A549 (cell line): ENCODE results near the gene SMARCAL1. TPM values are rescaled to one million over a fixed set of nuclear protein-coding genes. Genes with fewer than 3 reads are reported as not detected.

Experiments
- ATAC-seq, 2 experiments: fragments of 200-7000 bp in 1 of 2; fragments of >200 bp in 1 of 2; cut with Nextera tagmentation in 1 of 2; cut with Tn5 transposase in 1 of 2; 3 replicates each; pipeline versions ENCODE4 v1.8.0 to v1.9.1; 2018 to 2020; ENCODE audit warnings: mild to moderate bottlenecking in 1 of 2, moderate library complexity in 1 of 2
- CTCF ChIA-PET: fragments of 300-600 bp; sonication (Branson Sonifier 250); formaldehyde crosslinking; extraction: SDS; loops from one replicate; lab custom pipeline; 2021; ENCODE audit warnings: antibody characterized with exemption, inconsistent platforms; lab: Yijun Ruan, JAX
- POLR2A ChIA-PET: fragments of 350-600 bp; formaldehyde crosslinking; extraction: SDS; loops from one replicate; lab custom pipeline; 2021; ENCODE audit warnings: antibody characterized with exemption, inconsistent platforms; lab: Yijun Ruan, JAX
- DNase-seq, 2 experiments: peaks; one replicate each; pipeline versions ENCODE4 v3.0.0 to v3.0.0-alpha.2; 2011 to 2016; ENCODE audit warnings: low read depth in 1 of 2, low spot score in 1 of 2
- FAIRE-seq: peaks from 2 replicates; lab custom pipeline; 2011; peaks lifted over from hg19 to GRCh38; lab: Jason Lieb, UNC
- H3K27ac ChIP-seq, 2 experiments: fragments of >200 bp; sonication (Bioruptor Twin); formaldehyde crosslinking; 3 replicates each; pipeline ENCODE4 v1.5.1; 2016 to 2017
- H3K4me1 ChIP-seq: fragments of >200 bp; sonication (Bioruptor Twin); formaldehyde crosslinking; 3 replicates; pipeline ENCODE4 v1.6.1; 2016
- H3K4me2 ChIP-seq: fragments of >200 bp; sonication (Bioruptor Twin); formaldehyde crosslinking; 3 replicates; pipeline ENCODE4 v1.6.1; 2016
- H3K4me3 ChIP-seq: fragments of >200 bp; sonication (Bioruptor Twin); formaldehyde crosslinking; 3 replicates; pipeline ENCODE4 v1.5.1; 2016
- H3K9me3 ChIP-seq: fragments of >200 bp; sonication (Bioruptor Twin); formaldehyde crosslinking; 3 replicates; pipeline ENCODE4 v1.6.1; 2016
- CBX2 ChIP-seq: fragments of 200-600 bp; sonication (generic); IDR thresholded peaks from 2 replicates; pipeline ENCODE4 v1.6.1; 2016; ENCODE audit warnings: low read depth, mild to moderate bottlenecking, borderline replicate concordance
- EHMT2 ChIP-seq: fragments of 200-600 bp; sonication (generic); IDR thresholded peaks from 2 replicates; pipeline ENCODE4 v1.6.1; 2016; ENCODE audit warnings: antibody characterized with exemption, low read depth, mild to moderate bottlenecking, moderate library complexity
- EP300 ChIP-seq, 2 experiments: fragments of >200 bp; sonication (Bioruptor Twin); formaldehyde crosslinking; IDR thresholded peaks; 2 replicates in 1 of 2; 3 replicates in 1 of 2; pipeline ENCODE4 v1.6.1; 2016 to 2017
- FOSB ChIP-seq: fragments of 250-450 bp; sonication (Bioruptor Pico); IDR thresholded peaks from 2 replicates; pipeline ENCODE4 v1.5.0; 2020; ENCODE audit warnings: mild to moderate bottlenecking, moderate library complexity
- HDAC2 ChIP-seq: fragments of 200-600 bp; sonication (generic); IDR thresholded peaks from 2 replicates; pipeline ENCODE4 v1.6.1; 2016
- JUN ChIP-seq, 2 experiments: fragments of >200 bp; sonication (Bioruptor Twin); formaldehyde crosslinking; IDR thresholded peaks; 2 replicates in 1 of 2; 3 replicates in 1 of 2; pipeline ENCODE4 v1.6.1; 2016 to 2017
- JUNB ChIP-seq: fragments of >200 bp; sonication (Bioruptor Twin); formaldehyde crosslinking; IDR thresholded peaks from 2 replicates; pipeline ENCODE4 v1.6.1; 2016
- MAFK ChIP-seq: fragments of 450-650 bp; IDR thresholded peaks from 2 replicates; pipeline ENCODE4 v1.6.1; 2014; ENCODE audit not compliant: partially characterized antibody
- MYC ChIP-seq: IDR thresholded peaks from 2 replicates; pipeline ENCODE4 v1.6.1; 2012; ENCODE audit warnings: mild to moderate bottlenecking, inconsistent platforms, low read length, improper control_type of control experiment, borderline replicate concordance
- NFE2L2 ChIP-seq: fragments of 150-350 bp; conservative IDR thresholded peaks from 2 replicates; pipeline ENCODE4 v1.6.1; 2014; ENCODE audit warnings: low read length
- RFX5 ChIP-seq: fragments of 450-650 bp; IDR thresholded peaks from 2 replicates; pipeline ENCODE4 v1.7.1; 2014; ENCODE audit warnings: antibody characterized with exemption, mild to moderate bottlenecking, moderate library complexity
- SMC3 ChIP-seq: fragments of >200 bp; sonication (Bioruptor Twin); formaldehyde crosslinking; IDR thresholded peaks from 3 replicates; pipeline ENCODE4 v1.6.1; 2018; ENCODE audit warnings: inconsistent platforms
- TFCP2L1 ChIP-seq: fragments of 250-450 bp; sonication (Bioruptor Pico); IDR thresholded peaks from 2 replicates; pipeline ENCODE4 v1.5.0; 2021; ENCODE audit warnings: mild to moderate bottlenecking
- TP53 ChIP-seq: fragments of 250-450 bp; sonication (Bioruptor Pico); IDR thresholded peaks from 2 replicates; pipeline ENCODE4 v1.5.0; 2021; ENCODE audit warnings: mild to moderate bottlenecking, moderate library complexity
- ZC3H11A ChIP-seq: fragments of 450-650 bp; IDR thresholded peaks from 2 replicates; pipeline ENCODE4 v1.6.1; 2014; ENCODE audit warnings: antibody characterized with exemption, mild to moderate bottlenecking
- WGBS: methylation state at CpG from one replicate; pipeline ENCODE4 v1.1.6; 2017; ENCODE audit errors: missing lambda C conversion rate; 5-methylcytosine and 5-hydroxymethylcytosine counted together
- polyA plus RNA-seq, 4 experiments: library from polyadenylated mRNA; depleted of rRNA in 3 of 4; stranded (reverse); fragments of >200 nt; fragmentation: RNase III in 1 of 4; extraction: RNeasy Plus Mini Kit Qiagen cat#74134 plus additional on column Dnase treatment in 1 of 4; gene quantifications; 2 replicates in 3 of 4; 3 replicates in 1 of 4; pipeline ENCODE4 v1.2.3, GENCODE V29; 2011 to 2017
- TF ChIP-seq, protein P1 (sequence below): IDR thresholded peaks from 2 replicates; pipeline ENCODE4 v1.6.1; 2012; ENCODE audit warnings: low read depth, borderline replicate concordance
- TF ChIP-seq, protein P2 (sequence below): fragments of 150-350 bp; IDR thresholded peaks from 2 replicates; pipeline ENCODE4 v1.6.1; 2014; ENCODE audit warnings: low read depth, mild to moderate bottlenecking, low read length
- TF ChIP-seq, protein P3 (sequence below): fragments of 250-450 bp; sonication (Bioruptor Pico); IDR thresholded peaks from 2 replicates; pipeline ENCODE4 v1.5.0; 2020; ENCODE audit warnings: low read depth, mild to moderate bottlenecking, moderate library complexity
- TF ChIP-seq, protein P4 (sequence below): fragments of 250-450 bp; sonication (Bioruptor Pico); IDR thresholded peaks from 2 replicates; pipeline ENCODE4 v1.5.0; 2021; ENCODE audit warnings: mild to moderate bottlenecking, moderate library complexity, borderline replicate concordance
- TF ChIP-seq, protein P5 (sequence below): fragments of 200-600 bp; sonication (generic); IDR thresholded peaks from 2 replicates; pipeline ENCODE4 v1.6.1; 2016; ENCODE audit warnings: antibody characterized with exemption, mild to moderate bottlenecking, moderate library complexity
- TF ChIP-seq, protein P6 (sequence below): IDR thresholded peaks from 2 replicates; pipeline ENCODE4 v1.6.1; 2012

SMARCAL1 gene
- polyA plus RNA-seq, 2 of the 4 experiments (the other 2 are of a cell fraction) = 18.4 to 28.7 TPM

DNA sequence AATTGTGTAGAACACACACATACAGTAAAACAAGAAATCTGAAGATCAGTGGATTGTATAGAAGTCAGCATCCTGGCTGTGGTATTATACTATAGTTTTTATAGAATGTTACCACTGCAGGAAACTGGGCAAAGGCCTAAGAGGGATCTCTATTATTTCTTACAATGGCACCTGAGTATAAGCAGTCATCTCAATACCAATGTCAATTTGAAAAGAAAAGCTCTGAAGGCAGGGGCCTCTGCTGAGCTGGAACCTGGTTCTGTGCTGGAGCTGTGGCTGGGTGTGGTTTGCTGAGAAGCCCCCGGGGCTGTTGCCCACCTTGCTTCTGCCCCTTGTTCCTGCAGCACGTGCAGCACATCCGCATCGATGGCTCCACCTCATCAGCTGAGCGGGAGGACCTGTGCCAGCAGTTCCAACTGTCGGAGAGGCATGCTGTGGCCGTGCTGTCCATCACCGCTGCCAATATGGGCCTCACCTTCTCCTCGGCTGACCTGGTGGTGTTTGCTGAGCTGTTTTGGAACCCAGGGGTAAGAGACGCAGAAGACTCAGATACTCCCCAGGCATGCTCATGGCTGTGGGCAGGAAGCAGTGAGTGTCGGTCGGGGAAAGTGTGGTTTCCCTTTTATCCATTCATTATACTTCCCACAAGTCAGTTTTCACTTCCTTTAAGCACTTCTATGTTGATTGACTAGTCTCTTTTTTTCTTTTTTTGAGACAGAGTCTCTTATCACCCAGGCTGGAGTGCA is 62.8 kb downstream of the SMARCAL1 start:
- ChIA-PET POLR2A (no interaction called here), CTCF (no interaction called here)
- no peak overlapping the region for H3K4me3 ChIP-seq
- 88% methylated on average over 11 of the region's 12 CpGs for WGBS
- H3K9me3 ChIP-seq = no peaks in the 10 kb centered on the region
- no peak for DNase-seq
- TF ChIP-seq TP53 (CRISPR knock-in tag) (no peak), ZC3H11A (no peak), HDAC2 (no peak), TFCP2L1 (CRISPR knock-in tag) (no peak), CBX2 (no peak), RFX5 (no peak), MAFK (no peak), EHMT2 (no peak), FOSB (CRISPR knock-in tag) (no peak), NFE2L2 (no peak), SMC3 (no peak), JUN (IDR thresholded peaks at IDR 0.05) (no peak), JUNB (no peak)
- TF ChIP-seq, protein P1, sequence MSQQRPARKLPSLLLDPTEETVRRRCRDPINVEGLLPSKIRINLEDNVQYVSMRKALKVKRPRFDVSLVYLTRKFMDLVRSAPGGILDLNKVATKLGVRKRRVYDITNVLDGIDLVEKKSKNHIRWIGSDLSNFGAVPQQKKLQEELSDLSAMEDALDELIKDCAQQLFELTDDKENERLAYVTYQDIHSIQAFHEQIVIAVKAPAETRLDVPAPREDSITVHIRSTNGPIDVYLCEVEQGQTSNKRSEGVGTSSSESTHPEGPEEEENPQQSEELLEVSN = no peak
- TF ChIP-seq, protein P2, sequence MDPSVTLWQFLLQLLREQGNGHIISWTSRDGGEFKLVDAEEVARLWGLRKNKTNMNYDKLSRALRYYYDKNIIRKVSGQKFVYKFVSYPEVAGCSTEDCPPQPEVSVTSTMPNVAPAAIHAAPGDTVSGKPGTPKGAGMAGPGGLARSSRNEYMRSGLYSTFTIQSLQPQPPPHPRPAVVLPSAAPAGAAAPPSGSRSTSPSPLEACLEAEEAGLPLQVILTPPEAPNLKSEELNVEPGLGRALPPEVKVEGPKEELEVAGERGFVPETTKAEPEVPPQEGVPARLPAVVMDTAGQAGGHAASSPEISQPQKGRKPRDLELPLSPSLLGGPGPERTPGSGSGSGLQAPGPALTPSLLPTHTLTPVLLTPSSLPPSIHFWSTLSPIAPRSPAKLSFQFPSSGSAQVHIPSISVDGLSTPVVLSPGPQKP = no peak
- TF ChIP-seq, protein P3, sequence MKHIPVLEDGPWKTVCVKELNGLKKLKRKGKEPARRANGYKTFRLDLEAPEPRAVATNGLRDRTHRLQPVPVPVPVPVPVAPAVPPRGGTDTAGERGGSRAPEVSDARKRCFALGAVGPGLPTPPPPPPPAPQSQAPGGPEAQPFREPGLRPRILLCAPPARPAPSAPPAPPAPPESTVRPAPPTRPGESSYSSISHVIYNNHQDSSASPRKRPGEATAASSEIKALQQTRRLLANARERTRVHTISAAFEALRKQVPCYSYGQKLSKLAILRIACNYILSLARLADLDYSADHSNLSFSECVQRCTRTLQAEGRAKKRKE = no peak
- TF ChIP-seq, protein P4, sequence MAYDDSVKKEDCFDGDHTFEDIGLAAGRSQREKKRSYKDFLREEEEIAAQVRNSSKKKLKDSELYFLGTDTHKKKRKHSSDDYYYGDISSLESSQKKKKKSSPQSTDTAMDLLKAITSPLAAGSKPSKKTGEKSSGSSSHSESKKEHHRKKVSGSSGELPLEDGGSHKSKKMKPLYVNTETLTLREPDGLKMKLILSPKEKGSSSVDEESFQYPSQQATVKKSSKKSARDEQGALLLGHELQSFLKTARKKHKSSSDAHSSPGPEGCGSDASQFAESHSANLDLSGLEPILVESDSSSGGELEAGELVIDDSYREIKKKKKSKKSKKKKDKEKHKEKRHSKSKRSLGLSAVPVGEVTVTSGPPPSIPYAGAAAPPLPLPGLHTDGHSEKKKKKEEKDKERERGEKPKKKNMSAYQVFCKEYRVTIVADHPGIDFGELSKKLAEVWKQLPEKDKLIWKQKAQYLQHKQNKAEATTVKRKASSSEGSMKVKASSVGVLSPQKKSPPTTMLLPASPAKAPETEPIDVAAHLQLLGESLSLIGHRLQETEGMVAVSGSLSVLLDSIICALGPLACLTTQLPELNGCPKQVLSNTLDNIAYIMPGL = no peak
- TF ChIP-seq, protein P5, sequence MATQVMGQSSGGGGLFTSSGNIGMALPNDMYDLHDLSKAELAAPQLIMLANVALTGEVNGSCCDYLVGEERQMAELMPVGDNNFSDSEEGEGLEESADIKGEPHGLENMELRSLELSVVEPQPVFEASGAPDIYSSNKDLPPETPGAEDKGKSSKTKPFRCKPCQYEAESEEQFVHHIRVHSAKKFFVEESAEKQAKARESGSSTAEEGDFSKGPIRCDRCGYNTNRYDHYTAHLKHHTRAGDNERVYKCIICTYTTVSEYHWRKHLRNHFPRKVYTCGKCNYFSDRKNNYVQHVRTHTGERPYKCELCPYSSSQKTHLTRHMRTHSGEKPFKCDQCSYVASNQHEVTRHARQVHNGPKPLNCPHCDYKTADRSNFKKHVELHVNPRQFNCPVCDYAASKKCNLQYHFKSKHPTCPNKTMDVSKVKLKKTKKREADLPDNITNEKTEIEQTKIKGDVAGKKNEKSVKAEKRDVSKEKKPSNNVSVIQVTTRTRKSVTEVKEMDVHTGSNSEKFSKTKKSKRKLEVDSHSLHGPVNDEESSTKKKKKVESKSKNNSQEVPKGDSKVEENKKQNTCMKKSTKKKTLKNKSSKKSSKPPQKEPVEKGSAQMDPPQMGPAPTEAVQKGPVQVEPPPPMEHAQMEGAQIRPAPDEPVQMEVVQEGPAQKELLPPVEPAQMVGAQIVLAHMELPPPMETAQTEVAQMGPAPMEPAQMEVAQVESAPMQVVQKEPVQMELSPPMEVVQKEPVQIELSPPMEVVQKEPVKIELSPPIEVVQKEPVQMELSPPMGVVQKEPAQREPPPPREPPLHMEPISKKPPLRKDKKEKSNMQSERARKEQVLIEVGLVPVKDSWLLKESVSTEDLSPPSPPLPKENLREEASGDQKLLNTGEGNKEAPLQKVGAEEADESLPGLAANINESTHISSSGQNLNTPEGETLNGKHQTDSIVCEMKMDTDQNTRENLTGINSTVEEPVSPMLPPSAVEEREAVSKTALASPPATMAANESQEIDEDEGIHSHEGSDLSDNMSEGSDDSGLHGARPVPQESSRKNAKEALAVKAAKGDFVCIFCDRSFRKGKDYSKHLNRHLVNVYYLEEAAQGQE = no peak
- TF ChIP-seq, all 56 proteins: peak for 0
- Histone ChIP-seq H3K4me2 (no peak overlapping the region), H3K4me1 (no peaks in the 10 kb centered on the region), H3K27ac (no peak overlapping the region)
- ATAC-seq = no peak
- no peak for FAIRE-seq

DNA sequence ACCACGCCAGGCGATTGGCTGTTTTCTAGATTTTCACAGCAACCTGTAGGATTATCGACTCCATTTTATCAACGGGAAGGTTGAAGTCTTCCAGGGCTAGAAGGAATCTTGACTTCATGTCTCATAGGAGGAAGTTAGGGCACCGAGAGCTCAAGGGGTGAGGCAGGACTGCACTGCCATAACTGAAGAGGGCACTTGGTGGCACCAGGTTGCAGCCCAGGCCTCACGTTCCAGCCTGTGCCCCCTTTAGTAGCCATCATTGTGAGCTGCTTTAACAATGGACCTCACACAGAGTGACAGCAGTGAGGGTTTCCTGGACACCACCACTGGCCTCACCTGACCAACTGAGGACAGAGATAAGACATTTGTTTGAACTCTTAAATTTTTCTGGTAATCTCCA is 63.5 kb downstream of the SMARCAL1 start:
- POLR2A ChIA-PET = no interaction called here
- ATAC-seq = no peak
- TF ChIP-seq, protein P5 = no peak
- TF ChIP-seq, protein P6, sequence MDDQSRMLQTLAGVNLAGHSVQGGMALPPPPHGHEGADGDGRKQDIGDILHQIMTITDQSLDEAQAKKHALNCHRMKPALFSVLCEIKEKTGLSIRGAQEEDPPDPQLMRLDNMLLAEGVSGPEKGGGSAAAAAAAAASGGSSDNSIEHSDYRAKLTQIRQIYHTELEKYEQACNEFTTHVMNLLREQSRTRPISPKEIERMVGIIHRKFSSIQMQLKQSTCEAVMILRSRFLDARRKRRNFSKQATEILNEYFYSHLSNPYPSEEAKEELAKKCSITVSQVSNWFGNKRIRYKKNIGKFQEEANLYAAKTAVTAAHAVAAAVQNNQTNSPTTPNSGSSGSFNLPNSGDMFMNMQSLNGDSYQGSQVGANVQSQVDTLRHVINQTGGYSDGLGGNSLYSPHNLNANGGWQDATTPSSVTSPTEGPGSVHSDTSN = no peak
- TF ChIP-seq, protein P4 = no peak
- TF ChIP-seq EP300 (IDR thresholded peaks at IDR 0.05) (no peak), MYC (no peak)

More for the DNA sequence above, 63.5 kb downstream of the SMARCAL1 start:
- Histone ChIP-seq H3K27ac (no peak overlapping the region), H3K4me3 (no peak overlapping the region), H3K9me3 (no peaks in the 10 kb centered on the region), H3K4me2 (no peak overlapping the region), H3K4me1 (no peaks in the 10 kb centered on the region)
- 98% methylated on average over 6 of the region's 6 CpGs for WGBS
- FAIRE-seq (no peak), DNase-seq (no peak)
- CTCF ChIA-PET = no interaction called here
